ENCODE results near the gene HACD1.

HACD1 gene

DNA sequence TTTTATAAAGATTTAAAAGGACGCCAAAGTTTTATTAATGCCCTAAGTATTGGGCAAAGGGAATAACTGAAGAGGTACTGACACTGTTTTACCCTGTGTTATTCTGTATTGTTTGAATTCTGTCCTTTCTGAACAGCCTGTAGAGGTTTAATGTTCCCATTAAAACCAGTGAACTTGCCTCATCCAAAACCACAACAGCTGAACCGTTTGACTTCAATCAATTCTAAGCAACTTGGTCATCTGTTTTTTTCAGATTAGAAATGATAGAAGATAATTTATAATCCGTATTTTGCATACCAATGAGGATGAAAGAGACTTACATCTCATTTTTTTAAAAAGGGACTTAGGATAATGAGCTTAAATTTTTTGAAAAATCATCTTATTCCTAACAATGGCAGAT lies 40.4 kb downstream of the HACD1 start:
- no peak overlapping the region for H3K27ac Mint-ChIP-seq
- no peaks in the 10 kb centered on the region for H3K4me1 Mint-ChIP-seq (ENCODE audit: low read depth)
- no peak overlapping the region for H3K4me3 Mint-ChIP-seq
- H3K9me3 Mint-ChIP-seq = no peaks in the 10 kb centered on the region
- H3K36me3 Mint-ChIP-seq (ENCODE audit: low read depth) = no peaks in the 10 kb centered on the region
- peaks cover 3% of the 10 kb centered on the region for H3K27me3 Mint-ChIP-seq

DNA sequence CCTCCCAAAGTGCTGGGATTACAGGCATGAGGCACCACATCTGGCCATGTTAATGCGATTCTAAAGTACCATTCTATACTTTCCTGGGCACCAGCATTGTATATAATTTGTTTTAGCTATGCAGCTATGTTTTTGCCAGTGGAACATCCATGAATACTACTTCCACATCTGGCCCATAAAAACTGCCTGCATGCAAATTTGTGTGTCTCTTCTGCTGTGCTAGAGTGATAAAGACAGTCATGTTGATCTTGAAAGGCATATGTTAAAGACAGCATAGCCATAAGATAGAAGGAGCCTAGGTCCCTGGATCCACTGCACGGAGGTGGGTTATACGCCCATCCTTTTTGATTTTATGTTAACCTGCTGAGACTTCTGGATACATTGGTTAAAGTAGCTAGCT lies 52.3 kb downstream of the HACD1 start:
- no peaks in the 10 kb centered on the region for H3K36me3 Mint-ChIP-seq (ENCODE audit: low read depth)
- H3K4me1 Mint-ChIP-seq (ENCODE audit: low read depth) = no peaks in the 10 kb centered on the region
- no peak overlapping the region for H3K27ac Mint-ChIP-seq
- H3K4me3 Mint-ChIP-seq = no peak overlapping the region
- no peaks in the 10 kb centered on the region for H3K27me3 Mint-ChIP-seq
- no peaks in the 10 kb centered on the region for H3K9me3 Mint-ChIP-seq

DNA sequence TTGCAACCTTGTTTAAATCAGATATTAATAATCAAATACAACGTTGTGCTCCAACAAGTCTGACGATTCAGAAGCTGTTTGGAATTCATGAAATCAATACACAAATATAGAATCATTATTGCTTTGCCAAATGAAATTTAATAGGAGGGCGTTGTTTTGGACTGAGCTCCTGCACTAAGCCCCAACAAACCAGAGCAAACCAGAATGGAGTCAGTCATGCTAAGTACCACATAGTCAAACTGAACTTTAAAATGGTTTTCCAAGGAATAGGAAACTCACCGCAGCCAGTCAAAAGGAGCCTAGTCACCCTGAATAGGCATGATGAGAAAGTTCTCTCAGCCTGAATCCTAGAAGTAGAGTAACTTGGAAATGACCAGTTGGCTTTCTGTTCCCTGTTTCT lies 53.7 kb downstream of the HACD1 start:
- H3K4me3 Mint-ChIP-seq = no peak overlapping the region
- H3K27me3 Mint-ChIP-seq = no peaks in the 10 kb centered on the region
- no peaks in the 10 kb centered on the region for H3K4me1 Mint-ChIP-seq (ENCODE audit: low read depth)
- H3K9me3 Mint-ChIP-seq = no peaks in the 10 kb centered on the region
- H3K27ac Mint-ChIP-seq = no peak overlapping the region
- H3K36me3 Mint-ChIP-seq (ENCODE audit: low read depth) = no peaks in the 10 kb centered on the region

DNA sequence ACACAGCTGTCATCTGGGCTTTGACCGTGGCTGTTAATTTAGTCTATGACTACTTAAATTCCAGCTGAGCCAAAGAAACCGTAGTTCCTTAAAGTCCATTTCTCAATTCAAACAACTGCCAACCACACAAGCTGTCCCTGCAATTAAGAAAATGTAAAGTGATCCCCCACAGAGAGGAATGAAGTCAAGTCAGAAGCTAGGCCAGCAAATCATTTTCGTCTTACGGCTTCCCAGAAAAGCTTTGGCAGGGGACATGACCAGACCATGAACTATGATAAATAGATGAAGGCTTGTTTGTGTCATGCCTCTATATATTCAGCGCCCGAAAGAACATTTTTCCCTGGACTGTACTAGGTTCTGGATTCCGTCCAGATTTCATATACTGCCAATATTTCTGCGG lies 54.6 kb downstream of the HACD1 start:
- Mint-ChIP-seq H3K27me3 (no peaks in the 10 kb centered on the region), H3K27ac (no peak overlapping the region), H3K36me3 (ENCODE audit: low read depth) (no peaks in the 10 kb centered on the region), H3K9me3 (no peaks in the 10 kb centered on the region), H3K4me3 (no peak overlapping the region), H3K4me1 (ENCODE audit: low read depth) (no peaks in the 10 kb centered on the region)

DNA sequence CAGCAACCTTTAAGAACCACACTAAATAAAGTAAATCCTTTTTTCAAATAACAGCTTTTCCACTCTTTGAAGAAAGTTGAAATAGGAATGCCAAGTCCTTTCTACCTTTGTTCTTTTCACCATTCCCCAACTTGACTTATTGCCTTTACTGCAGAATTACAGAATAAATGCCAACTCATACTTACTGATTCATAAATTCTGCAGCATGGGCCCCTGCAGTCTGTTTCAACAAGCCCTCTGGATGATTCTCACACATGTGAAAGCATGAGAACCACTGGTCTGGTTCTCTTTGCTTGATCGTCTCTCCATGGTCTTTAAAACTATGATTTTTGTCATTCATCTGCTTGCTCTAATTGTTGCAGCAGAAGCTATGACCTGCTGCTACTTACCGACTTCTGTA lies 56.1 kb downstream of the HACD1 start:
- H3K36me3 Mint-ChIP-seq (ENCODE audit: low read depth) = no peaks in the 10 kb centered on the region
- H3K27me3 Mint-ChIP-seq = no peaks in the 10 kb centered on the region
- no peaks in the 10 kb centered on the region for H3K4me1 Mint-ChIP-seq (ENCODE audit: low read depth)
- no peak overlapping the region for H3K27ac Mint-ChIP-seq
- no peak overlapping the region for H3K4me3 Mint-ChIP-seq
- H3K9me3 Mint-ChIP-seq = no peaks in the 10 kb centered on the region

DNA sequence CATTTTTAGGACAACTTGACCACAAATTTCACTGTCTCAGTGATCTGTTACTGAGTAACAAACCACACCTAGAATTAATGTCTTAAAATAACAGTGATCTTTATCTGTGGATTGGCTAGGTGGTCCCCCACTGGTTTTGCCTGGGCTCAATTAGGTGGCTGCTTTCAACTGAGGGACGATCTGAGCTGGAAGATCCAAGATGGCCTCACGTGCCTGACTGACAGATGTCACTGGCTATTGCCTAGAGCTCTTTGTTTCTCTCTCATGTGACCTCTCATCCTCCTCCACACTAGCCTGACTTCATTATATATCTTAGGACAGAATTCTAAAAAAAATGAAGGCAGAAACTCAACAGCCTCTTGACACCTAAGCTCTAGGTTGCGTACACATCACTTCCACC lies 59.7 kb downstream of the HACD1 start:
- H3K4me1 Mint-ChIP-seq (ENCODE audit: low read depth) = no peaks in the 10 kb centered on the region
- H3K27ac Mint-ChIP-seq = no peak overlapping the region
- H3K27me3 Mint-ChIP-seq = no peaks in the 10 kb centered on the region
- H3K36me3 Mint-ChIP-seq (ENCODE audit: low read depth) = no peaks in the 10 kb centered on the region
- no peak overlapping the region for H3K4me3 Mint-ChIP-seq
- H3K9me3 Mint-ChIP-seq = no peaks in the 10 kb centered on the region

DNA sequence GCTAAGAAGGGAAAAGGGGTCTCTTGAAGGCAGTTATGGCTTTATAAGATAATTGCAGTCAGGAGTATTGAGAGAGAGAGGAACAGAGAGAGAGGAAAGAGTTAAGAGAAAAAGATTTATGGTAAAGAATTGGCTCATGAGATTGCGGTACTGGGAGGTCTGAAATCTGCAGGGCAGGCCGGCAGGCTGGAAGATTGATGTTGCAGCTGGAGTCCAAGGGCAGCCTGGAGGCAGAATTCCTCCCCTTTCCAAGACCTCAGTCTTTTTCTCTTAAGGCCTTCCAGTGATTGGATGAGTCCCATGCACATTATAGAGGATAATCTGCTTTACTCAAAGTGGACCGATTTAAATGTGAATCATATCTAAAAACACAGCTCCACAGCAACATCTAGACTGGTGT lies 68.4 kb downstream of the HACD1 start:
- H3K27me3 Mint-ChIP-seq = no peaks in the 10 kb centered on the region
- no peaks in the 10 kb centered on the region for H3K4me1 Mint-ChIP-seq (ENCODE audit: low read depth)
- H3K4me3 Mint-ChIP-seq = no peak overlapping the region
- H3K27ac Mint-ChIP-seq = no peak overlapping the region
- H3K9me3 Mint-ChIP-seq = no peaks in the 10 kb centered on the region
- H3K36me3 Mint-ChIP-seq (ENCODE audit: low read depth) = no peaks in the 10 kb centered on the region

DNA sequence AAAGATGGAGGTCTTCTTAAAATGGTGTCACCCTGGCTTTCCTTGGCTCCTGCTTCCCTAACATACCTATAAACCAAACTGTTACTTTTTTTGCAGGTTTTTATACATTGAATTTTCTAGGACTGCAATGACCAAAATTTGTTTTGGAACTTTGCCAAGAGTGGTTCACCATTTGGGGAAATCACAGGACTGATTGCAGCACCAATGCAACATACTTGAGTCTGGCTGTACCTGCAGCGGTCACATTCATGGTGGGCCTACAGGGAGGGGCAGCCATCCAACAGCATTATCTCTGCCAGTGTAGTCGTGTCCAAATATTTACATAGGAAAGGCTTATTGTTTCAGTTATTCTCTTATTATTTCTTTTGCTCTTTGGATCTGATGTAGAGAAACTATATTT lies 69.0 kb downstream of the HACD1 start:
- no peak overlapping the region for H3K27ac Mint-ChIP-seq
- H3K4me3 Mint-ChIP-seq = no peak overlapping the region

DNA sequence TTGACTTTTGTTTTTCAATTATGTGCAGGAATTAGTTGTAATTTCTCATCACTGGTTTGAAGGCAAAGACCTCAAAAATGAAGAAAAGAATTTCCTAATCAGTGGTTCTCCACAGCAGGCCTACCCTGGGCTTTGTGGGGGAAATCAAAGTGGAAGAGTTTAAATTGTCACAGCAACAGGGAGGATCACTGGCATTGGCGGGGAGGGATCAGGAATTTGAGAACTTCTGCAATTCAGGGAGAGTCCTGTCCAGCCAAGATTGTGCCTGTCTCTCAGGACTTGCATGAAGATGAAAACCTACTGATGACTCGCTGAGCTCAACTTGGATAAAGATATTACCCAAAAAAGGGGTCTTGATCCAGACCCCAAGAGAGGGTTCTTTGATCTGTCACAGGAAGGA lies 70.1 kb downstream of the HACD1 start:
- Mint-ChIP-seq H3K4me1 (ENCODE audit: low read depth) (no peaks in the 10 kb centered on the region), H3K36me3 (ENCODE audit: low read depth) (no peaks in the 10 kb centered on the region), H3K4me3 (no peak overlapping the region), H3K27ac (no peak overlapping the region), H3K9me3 (no peaks in the 10 kb centered on the region), H3K27me3 (no peaks in the 10 kb centered on the region)

More for the DNA sequence above, 69.0 kb downstream of the HACD1 start:
- Mint-ChIP-seq H3K4me1 (ENCODE audit: low read depth) (no peaks in the 10 kb centered on the region), H3K36me3 (ENCODE audit: low read depth) (no peaks in the 10 kb centered on the region), H3K27me3 (no peaks in the 10 kb centered on the region), H3K9me3 (no peaks in the 10 kb centered on the region)

DNA sequence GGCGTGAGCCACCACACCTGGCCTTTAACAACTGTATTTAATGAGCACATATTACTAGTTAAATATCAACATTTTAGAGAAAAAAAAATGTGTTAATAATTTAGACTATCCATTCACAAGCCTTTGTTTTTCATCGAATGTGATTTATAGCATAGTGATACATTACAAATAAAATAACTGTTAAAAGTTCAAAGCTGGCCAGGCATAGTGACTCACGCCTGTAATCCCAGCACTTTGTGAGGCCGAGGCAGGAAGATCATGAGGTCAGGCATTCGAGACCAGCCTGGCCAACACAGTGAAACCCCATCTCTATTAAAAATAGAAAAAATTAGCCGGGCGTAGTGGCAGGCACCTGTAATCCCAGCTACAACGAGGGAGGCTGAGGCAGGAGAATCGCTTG lies 72.7 kb downstream of the HACD1 start:
- H3K27me3 Mint-ChIP-seq = no peaks in the 10 kb centered on the region
- H3K36me3 Mint-ChIP-seq (ENCODE audit: low read depth) = no peaks in the 10 kb centered on the region
- H3K4me1 Mint-ChIP-seq (ENCODE audit: low read depth) = no peaks in the 10 kb centered on the region
- H3K27ac Mint-ChIP-seq = no peak overlapping the region
- H3K4me3 Mint-ChIP-seq = no peak overlapping the region
- H3K9me3 Mint-ChIP-seq = peaks cover 2% of the 10 kb centered on the region
